ENCODE data around the gene ERLEC1. TPM values are rescaled to one million over a fixed set of nuclear protein-coding genes. Genes with fewer than 3 reads are reported as not detected.

Gene ERLEC1
- total RNA-seq, 4 donors from 2014 or later, result 54.1 to 138 (median 83.2) TPM

DNA sequence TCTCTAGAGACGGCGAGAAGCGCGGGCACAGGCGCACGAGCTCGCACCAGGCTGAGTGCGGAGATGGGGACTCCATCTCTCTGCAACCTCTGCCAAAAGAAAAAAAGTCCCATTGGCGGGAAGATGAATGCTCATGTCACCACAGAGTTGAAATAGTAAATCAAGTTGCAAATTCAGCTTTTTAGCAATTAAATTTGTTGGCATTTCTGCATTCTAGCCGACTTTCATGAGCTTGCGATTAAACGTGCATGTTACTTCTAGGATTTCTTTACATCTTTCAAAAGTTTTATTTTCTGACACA, 18.7 kb upstream of the ERLEC1 start:
- H3K27ac ChIP-seq, result peak overlapping the region in 1 of 3 donors; percentile 59
- intact Hi-C loops (cut with DNase I), result no loop called here
- H3K4me3 ChIP-seq (replicated peaks in 1 of 3), result peak overlapping the region; percentile 47 to 68 (median 59)
- no peak for DNase-seq
- no peaks in the 10 kb centered on the region for H3K9me3 ChIP-seq
- 2 to 4% methylated on average over 12 of the region's 12 CpGs for WGBS, 2 donors
- peaks cover 0 to 4% of the 10 kb centered on the region in 2 donors for H3K4me1 ChIP-seq
- peaks cover 0 to 2% of the 10 kb centered on the region in 2 donors for H3K36me3 ChIP-seq
- TF ChIP-seq, protein P1, sequence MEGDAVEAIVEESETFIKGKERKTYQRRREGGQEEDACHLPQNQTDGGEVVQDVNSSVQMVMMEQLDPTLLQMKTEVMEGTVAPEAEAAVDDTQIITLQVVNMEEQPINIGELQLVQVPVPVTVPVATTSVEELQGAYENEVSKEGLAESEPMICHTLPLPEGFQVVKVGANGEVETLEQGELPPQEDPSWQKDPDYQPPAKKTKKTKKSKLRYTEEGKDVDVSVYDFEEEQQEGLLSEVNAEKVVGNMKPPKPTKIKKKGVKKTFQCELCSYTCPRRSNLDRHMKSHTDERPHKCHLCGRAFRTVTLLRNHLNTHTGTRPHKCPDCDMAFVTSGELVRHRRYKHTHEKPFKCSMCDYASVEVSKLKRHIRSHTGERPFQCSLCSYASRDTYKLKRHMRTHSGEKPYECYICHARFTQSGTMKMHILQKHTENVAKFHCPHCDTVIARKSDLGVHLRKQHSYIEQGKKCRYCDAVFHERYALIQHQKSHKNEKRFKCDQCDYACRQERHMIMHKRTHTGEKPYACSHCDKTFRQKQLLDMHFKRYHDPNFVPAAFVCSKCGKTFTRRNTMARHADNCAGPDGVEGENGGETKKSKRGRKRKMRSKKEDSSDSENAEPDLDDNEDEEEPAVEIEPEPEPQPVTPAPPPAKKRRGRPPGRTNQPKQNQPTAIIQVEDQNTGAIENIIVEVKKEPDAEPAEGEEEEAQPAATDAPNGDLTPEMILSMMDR (IDR thresholded peaks at IDR 0.05), result no peak
- no peaks in the 10 kb centered on the region for H3K27me3 ChIP-seq

DNA sequence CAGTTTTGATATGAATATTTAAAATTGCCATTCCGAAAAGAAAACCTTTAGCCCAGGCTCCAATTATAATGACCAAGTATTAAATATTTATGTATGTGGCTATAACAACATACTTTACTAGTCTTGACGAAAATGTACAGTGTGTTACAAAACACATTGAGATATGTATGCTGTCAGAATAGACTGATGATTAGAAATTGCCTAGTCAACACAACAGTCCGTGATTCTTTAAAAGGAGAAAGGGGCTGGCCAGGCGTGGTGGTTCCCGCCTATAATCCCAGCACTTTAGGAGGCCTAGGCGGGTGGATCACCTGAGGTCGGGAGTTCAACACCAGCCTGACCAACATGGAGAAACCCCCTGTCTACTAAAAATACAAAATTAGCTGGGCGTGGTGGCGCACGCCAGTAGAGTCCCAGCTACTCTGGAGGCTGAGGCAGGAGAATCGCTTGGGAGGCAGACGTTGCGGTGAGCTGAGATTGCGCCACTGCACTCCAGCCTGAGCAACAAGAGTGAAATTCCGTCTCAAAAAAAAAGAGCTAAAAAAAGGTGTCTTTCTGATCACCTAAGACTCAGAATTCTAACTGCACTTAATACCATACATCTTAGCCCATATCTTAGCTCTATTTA, 17.4 kb upstream of the ERLEC1 start:
- Histone ChIP-seq H3K4me1 (peaks cover 0 to 4% of the 10 kb centered on the region in 2 donors), H3K4me3 (replicated peaks in 1 of 3) (no peak overlapping the region), H3K27me3 (no peaks in the 10 kb centered on the region), H3K27ac (no peak overlapping the region), H3K9me3 (no peaks in the 10 kb centered on the region), H3K36me3 (no peaks in the 10 kb centered on the region)
- TF ChIP-seq, protein P1 (IDR thresholded peaks at IDR 0.05), result no peak
- no peak for TF ChIP-seq POLR2A (IDR thresholded peaks at IDR 0.05)
- DNase-seq, result no peak
- intact Hi-C loops (cut with DNase I), result no loop called here
- 90 to 95% methylated on average over 15 of the region's 15 CpGs for WGBS, 2 donors

DNA sequence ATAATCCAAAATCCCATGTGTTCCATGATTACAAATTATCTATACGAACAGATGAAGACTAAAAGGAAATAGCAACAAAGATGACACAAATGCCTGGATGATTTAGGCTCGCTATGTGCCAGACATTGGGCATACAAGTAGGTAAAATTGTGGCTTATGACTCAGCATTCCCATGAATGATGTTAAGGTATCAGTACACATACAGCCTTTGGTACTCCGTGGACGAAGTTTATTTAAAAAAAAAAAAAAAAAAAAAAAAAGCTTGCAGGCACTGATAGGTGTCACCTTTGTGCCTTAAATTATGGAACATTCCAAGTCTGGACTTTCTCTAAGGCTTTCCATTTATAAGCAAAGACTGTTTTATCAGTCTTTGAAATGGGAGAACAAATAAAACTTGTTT, 16.6 kb upstream of the ERLEC1 start:
- no peak overlapping the region for H3K27ac ChIP-seq
- no peaks in the 10 kb centered on the region for H3K27me3 ChIP-seq
- H3K4me1 ChIP-seq, result peaks cover 0 to 4% of the 10 kb centered on the region in 2 donors
- no peak overlapping the region for H3K4me3 ChIP-seq (replicated peaks in 1 of 3)
- WGBS, 2 donors, result 90 to 97% methylated on average over 4 of the region's 4 CpGs
- DNase-seq, result no peak
- no peaks in the 10 kb centered on the region for H3K36me3 ChIP-seq
- H3K9me3 ChIP-seq, result no peaks in the 10 kb centered on the region
- TF ChIP-seq, protein P1 (IDR thresholded peaks at IDR 0.05), result no peak
- no peak for TF ChIP-seq POLR2A (IDR thresholded peaks at IDR 0.05)
- intact Hi-C loops (cut with DNase I), result no loop called here

DNA sequence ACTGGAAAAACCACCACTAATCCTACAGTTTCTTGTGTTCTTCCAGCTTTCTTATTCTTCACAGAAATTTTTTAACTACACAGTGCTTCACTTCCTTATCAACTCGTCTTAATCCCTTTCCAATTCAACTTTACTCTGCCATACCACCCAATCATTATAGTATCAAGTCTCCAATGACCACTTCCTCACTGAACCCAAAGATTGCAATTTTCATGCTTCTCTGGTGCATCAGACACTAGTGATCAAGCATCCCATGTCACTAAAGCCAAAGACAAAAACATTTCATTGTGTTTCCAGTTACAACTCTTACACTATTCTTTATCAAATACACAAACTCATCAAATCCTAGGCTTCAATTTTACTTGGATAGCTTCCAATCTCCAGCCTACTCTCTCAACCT, 9.7 kb upstream of the ERLEC1 start:
- no peaks in the 10 kb centered on the region for H3K27me3 ChIP-seq
- H3K27ac ChIP-seq, result no peak overlapping the region
- no peak for TF ChIP-seq POLR2A (IDR thresholded peaks at IDR 0.05)
- TF ChIP-seq, protein P1 (IDR thresholded peaks at IDR 0.05), result no peak
- DNase-seq, result no peak
- H3K36me3 ChIP-seq, result no peaks in the 10 kb centered on the region
- intact Hi-C loops (cut with DNase I), result no loop called here
- WGBS, 2 donors, result 77 to 92% methylated on average over 1 of the region's 1 CpG
- no peaks in the 10 kb centered on the region for H3K4me1 ChIP-seq
- no peak overlapping the region for H3K4me3 ChIP-seq (replicated peaks in 1 of 3)
- H3K9me3 ChIP-seq, result no peaks in the 10 kb centered on the region

DNA sequence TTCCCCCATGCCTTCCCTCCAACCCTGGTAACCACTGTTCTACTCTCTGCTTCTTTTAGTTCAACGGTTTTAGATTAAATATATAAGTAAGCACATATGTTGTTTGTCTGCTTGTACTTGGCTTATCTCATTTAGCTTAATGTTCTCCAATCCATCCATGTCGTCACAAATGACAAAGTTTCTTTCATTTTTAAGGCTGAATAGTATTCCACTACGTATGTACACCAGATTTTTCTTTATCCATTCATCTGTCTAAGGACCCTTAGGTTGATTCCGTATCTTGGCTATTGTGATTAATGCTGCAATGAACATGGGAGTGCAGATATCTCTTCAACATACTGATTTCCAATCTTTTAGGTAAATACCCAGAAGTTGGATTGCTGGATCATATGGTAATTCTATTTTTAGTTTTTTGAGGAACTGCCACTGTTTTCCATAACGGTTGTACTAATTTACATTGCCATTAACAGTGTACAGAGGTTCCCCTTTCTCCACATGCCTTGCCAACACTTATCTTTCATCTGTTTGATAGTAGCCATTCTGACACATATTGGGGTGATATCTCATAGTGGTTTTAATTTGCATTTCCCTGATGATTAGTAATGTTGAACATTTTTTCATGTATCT, 8.2 kb upstream of the ERLEC1 start:
- Histone ChIP-seq H3K27me3 (no peaks in the 10 kb centered on the region), H3K4me3 (replicated peaks in 1 of 3) (no peak overlapping the region), H3K4me1 (no peaks in the 10 kb centered on the region), H3K9me3 (no peaks in the 10 kb centered on the region), H3K36me3 (no peaks in the 10 kb centered on the region), H3K27ac (no peak overlapping the region)
- TF ChIP-seq, protein P1 (IDR thresholded peaks at IDR 0.05), result no peak
- TF ChIP-seq POLR2A (IDR thresholded peaks at IDR 0.05), result no peak
- intact Hi-C loops (cut with DNase I), result no loop called here
- no peak for DNase-seq
- 94 to 96% methylated on average over 5 of the region's 5 CpGs for WGBS, 2 donors

All from thyroid gland (tissue), 4 donors.